Panc1 (cell line): ENCODE measurements around the gene SLC2A4. TPM values are rescaled to one million over a fixed set of nuclear protein-coding genes. Genes with fewer than 3 reads are reported as not detected.

ENCODE experiments used
- ATAC-seq: fragments of 200-7000 bp; cut with Tn5 transposase; 2 replicates; pipeline ENCODE4 v1.9.1; 2020; ENCODE audit warnings: mild to moderate bottlenecking, moderate library complexity
- BruUV-seq: library from RNA; stranded (reverse); fragments of 400-500 nt; replicated peaks from 2 replicates; lab custom pipeline; 2021; lab: Mats Ljungman, UMichigan
- CTCF ChIA-PET: fragments of 300-600 bp; sonication (Branson Sonifier 250); formaldehyde crosslinking; loops from one replicate; lab custom pipeline; 2022; ENCODE audit warnings: antibody characterized with exemption; lab: Charles Lee
- POLR2A ChIA-PET: fragments of 300-600 bp; sonication (Branson Sonifier 250); formaldehyde crosslinking; loops from one replicate; lab custom pipeline; 2022; ENCODE audit warnings: antibody characterized with exemption; lab: Charles Lee
- DNase-seq: peaks from one replicate; pipeline ENCODE4 v3.0.0-alpha.2; 2010; ENCODE audit warnings: low read depth, low spot score
- H3K27ac ChIP-seq: 2 replicates; pipeline ENCODE4 v1.5.1; 2011; ENCODE audit warnings: mild to moderate bottlenecking, low read length, inconsistent platforms
- H3K27me3 ChIP-seq: fragments of 200-500 bp; sonication (Bioruptor generic); 2 replicates; pipeline ENCODE4 v1.6.0; 2014; ENCODE audit warnings: low read length, inconsistent platforms; ENCODE audit not compliant: control insufficient read depth, insufficient read depth
- H3K36me3 ChIP-seq: fragments of 200-500 bp; sonication (Bioruptor generic); 2 replicates; pipeline ENCODE4 v1.5.1; 2014; ENCODE audit warnings: inconsistent platforms, mild to moderate bottlenecking, low read length, moderate library complexity; ENCODE audit not compliant: control insufficient read depth, insufficient read depth
- H3K4me1 ChIP-seq: 2 replicates; pipeline ENCODE4 v1.5.1; 2011; ENCODE audit warnings: inconsistent platforms, mild to moderate bottlenecking, low read length, moderate library complexity; ENCODE audit not compliant: control insufficient read depth, insufficient read depth
- H3K4me3 ChIP-seq, 2 experiments: 2 replicates each; pipeline ENCODE4 v1.5.1; 2011 to 2012; ENCODE audit warnings: low read depth in 2 of 2, low read length in 2 of 2, mild to moderate bottlenecking in 2 of 2, inconsistent platforms in 1 of 2, moderate library complexity in 1 of 2
- H3K9me3 ChIP-seq: fragments of 200-500 bp; sonication (Bioruptor generic); 2 replicates; pipeline ENCODE4 v1.5.1; 2014; ENCODE audit warnings: low read depth, mild to moderate bottlenecking, inconsistent platforms, low read length, moderate library complexity; ENCODE audit not compliant: control insufficient read depth, insufficient read depth
- POLR2AphosphoS5 ChIP-seq: IDR thresholded peaks from 2 replicates; pipeline ENCODE4 v1.6.1; 2012; ENCODE audit warnings: mild to moderate bottlenecking, low read depth, low read length, moderate library complexity
- SIN3A ChIP-seq: IDR thresholded peaks from 2 replicates; pipeline ENCODE4 v1.6.1; 2012; ENCODE audit warnings: low read depth, mild to moderate bottlenecking, low read length, moderate library complexity, borderline replicate concordance; ENCODE audit not compliant: insufficient read depth
- TCF7L2 ChIP-seq: IDR thresholded peaks from 2 replicates; pipeline ENCODE4 v1.6.1; 2011; ENCODE audit warnings: mild to moderate bottlenecking, low read depth, low read length, inconsistent platforms
- in situ Hi-C: cut with HindIII; loops from 2 replicates; pipeline ENCODE4 v1.10.0; 2016; ENCODE audit warnings: low sequenced_read_pairs, low pct_unique_long_range_greater_than_20kb
- intact Hi-C: fragments of 100-400 bp; cut with micrococcal nuclease; formaldehyde crosslinking; loops from one replicate; pipeline ENCODE4 v1.10.0; 2022; ENCODE audit not compliant: unreplicated experiment
- total RNA-seq: library from RNA; stranded (reverse); gene quantifications from one replicate; pipeline ENCODE4 v1.2.1, GENCODE V29; 2021; ENCODE audit not compliant: unreplicated experiment
- TF ChIP-seq, protein P1 (sequence below), 2 experiments: IDR thresholded peaks; 2 replicates each; pipeline ENCODE4 v1.6.1; 2011 to 2012; ENCODE audit warnings: low read depth in 2 of 2, control low read depth in 1 of 2, low read length in 1 of 2, mild to moderate bottlenecking in 1 of 2, moderate library complexity in 1 of 2; ENCODE audit not compliant: insufficient read depth in 1 of 2
- TF ChIP-seq, protein P2 (sequence below): fragments of 450-650 bp; IDR thresholded peaks from 2 replicates; pipeline ENCODE4 v1.5.1; 2017; ENCODE audit warnings: mild to moderate bottlenecking

SLC2A4 gene
- total RNA-seq, 1 experiment from 2014 or later: 0.31 TPM

DNA sequence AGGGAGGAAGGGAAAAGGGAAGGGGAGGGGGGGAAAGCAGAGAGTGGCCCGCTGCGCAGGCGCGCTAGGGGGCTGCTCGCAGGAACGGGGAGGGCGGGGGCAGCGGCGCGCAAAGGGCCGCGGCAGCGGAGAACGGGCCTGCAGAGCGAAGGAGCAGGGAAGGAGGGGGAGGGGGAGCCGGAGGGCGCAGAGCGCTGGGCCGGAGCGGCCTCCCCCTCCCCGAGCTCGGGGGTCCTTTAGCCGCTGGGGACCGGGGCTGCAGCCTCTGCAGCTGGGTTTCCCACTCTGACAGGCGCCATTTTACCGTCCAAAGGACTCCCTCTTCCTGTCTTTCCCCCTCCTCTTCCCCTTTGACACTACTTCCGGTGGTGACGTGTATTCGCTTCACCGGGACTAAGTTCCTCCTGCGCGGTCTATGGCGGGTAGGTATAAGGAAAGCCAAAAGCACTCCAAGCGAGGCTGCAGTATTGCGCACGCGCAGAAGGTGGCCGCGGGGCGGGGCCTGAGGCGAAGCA is 29.8 kb upstream of the SLC2A4 start, which contains the start of gene CTDNEP1:
CTDNEP1 (minus strand) TSS at position 74 of the 515 bp plus-strand sequence. CDS start 438 bp downstream, outside the sequence.
- ChIA-PET CTCF (no interaction called here), POLR2A (no interaction called here)
- ATAC-seq (peak; percentile 98), DNase-seq (peak; percentile 97)
- Histone ChIP-seq H3K9me3 (no peaks in the 10 kb centered on the region), H3K4me3 (peak within 1 kb of the TSS; percentile 72 to 80), H3K27ac (peak within 1 kb of the TSS; percentile 92), H3K36me3 (peaks cover 7% of the 10 kb centered on the region), H3K4me1 (peaks cover 16% of the 10 kb centered on the region), H3K27me3 (no peaks in the 10 kb centered on the region)
- in situ Hi-C loops (no loop called here), intact Hi-C loops (no loop called here)
- TF ChIP-seq TCF7L2 (no peak), SIN3A (0 out of 2 replicates have a peak, but pooled peaks have one; percentile 16)
- no TSS peak for BruUV-seq

DNA sequence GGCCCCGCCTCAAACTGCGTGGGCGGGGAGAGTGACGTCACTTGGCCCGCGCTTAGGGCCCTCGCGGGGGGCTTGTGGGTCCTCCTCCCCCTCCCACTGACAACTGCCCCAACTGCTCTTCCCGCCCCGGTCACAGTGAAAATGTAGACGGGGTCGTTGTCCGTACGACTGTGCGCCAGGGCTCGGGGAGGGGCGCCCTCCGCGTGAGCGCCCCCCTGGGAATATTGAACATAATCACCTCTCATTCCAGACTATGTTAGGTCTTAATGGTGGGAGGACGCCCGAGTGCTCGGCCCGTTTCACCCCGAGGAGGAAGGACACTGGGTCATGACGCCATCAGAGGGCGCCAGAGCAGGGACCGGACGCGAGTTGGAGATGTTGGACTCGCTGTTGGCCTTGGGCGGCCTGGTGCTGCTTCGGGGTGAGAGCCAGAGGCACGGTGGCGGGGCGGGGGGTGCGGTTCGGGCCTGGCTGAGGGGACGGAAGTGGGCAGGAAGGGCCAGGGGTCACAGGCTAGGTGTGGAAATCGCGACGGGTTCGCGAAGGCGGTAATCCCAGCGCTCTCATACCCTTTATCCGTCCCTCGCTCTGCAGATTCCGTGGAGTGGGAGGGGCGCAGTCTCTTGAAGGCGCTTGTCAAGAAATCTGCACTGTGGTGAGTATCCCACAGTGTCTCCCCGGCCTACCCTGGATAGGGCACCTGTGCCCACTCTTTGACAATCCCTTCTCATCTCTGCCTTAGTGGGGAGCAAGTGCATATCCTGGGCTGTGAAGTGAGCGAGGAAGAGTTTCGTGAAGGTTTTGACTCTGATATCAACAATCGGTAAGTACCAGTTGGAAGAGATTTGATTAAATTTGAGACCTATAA is 29.1 kb upstream of the SLC2A4 start, which contains the start of gene ELP5:
ELP5 (plus strand) TSS at position 40 of the 868 bp plus-strand sequence; CDS start at position 376, 336 bp downstream.
- peaks cover 16% of the 10 kb centered on the region for H3K4me1 ChIP-seq
- H3K27ac ChIP-seq: peak within 1 kb of the TSS; percentile 92
- intact Hi-C loops (no loop called here), in situ Hi-C loops (no loop called here)
- CTCF ChIA-PET: no interaction called here
- DNase-seq (no peak), ATAC-seq (peak; percentile 80)
- TF ChIP-seq, protein P1, sequence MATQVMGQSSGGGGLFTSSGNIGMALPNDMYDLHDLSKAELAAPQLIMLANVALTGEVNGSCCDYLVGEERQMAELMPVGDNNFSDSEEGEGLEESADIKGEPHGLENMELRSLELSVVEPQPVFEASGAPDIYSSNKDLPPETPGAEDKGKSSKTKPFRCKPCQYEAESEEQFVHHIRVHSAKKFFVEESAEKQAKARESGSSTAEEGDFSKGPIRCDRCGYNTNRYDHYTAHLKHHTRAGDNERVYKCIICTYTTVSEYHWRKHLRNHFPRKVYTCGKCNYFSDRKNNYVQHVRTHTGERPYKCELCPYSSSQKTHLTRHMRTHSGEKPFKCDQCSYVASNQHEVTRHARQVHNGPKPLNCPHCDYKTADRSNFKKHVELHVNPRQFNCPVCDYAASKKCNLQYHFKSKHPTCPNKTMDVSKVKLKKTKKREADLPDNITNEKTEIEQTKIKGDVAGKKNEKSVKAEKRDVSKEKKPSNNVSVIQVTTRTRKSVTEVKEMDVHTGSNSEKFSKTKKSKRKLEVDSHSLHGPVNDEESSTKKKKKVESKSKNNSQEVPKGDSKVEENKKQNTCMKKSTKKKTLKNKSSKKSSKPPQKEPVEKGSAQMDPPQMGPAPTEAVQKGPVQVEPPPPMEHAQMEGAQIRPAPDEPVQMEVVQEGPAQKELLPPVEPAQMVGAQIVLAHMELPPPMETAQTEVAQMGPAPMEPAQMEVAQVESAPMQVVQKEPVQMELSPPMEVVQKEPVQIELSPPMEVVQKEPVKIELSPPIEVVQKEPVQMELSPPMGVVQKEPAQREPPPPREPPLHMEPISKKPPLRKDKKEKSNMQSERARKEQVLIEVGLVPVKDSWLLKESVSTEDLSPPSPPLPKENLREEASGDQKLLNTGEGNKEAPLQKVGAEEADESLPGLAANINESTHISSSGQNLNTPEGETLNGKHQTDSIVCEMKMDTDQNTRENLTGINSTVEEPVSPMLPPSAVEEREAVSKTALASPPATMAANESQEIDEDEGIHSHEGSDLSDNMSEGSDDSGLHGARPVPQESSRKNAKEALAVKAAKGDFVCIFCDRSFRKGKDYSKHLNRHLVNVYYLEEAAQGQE (IDR thresholded peaks at IDR 0.05; ENCODE audit: insufficient read depth in 1 of 2, low read depth in 2 of 2, low read length in 1 of 2): 0 out of 4 replicates have a peak, but pooled peaks of 1 of the 2 experiments have one; percentile 26
- no peak for TF ChIP-seq POLR2AphosphoS5
- TF ChIP-seq, protein P2, sequence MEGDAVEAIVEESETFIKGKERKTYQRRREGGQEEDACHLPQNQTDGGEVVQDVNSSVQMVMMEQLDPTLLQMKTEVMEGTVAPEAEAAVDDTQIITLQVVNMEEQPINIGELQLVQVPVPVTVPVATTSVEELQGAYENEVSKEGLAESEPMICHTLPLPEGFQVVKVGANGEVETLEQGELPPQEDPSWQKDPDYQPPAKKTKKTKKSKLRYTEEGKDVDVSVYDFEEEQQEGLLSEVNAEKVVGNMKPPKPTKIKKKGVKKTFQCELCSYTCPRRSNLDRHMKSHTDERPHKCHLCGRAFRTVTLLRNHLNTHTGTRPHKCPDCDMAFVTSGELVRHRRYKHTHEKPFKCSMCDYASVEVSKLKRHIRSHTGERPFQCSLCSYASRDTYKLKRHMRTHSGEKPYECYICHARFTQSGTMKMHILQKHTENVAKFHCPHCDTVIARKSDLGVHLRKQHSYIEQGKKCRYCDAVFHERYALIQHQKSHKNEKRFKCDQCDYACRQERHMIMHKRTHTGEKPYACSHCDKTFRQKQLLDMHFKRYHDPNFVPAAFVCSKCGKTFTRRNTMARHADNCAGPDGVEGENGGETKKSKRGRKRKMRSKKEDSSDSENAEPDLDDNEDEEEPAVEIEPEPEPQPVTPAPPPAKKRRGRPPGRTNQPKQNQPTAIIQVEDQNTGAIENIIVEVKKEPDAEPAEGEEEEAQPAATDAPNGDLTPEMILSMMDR: peak; percentile 65; the same call in 1 of the 2 replicates
- TF ChIP-seq SIN3A: no peak; the same call in 1 of the 2 replicates
- no peaks in the 10 kb centered on the region for H3K27me3 ChIP-seq
- POLR2A ChIA-PET: no interaction called here
- peak within 1 kb of the TSS; percentile 72 to 80 for H3K4me3 ChIP-seq
- no peaks in the 10 kb centered on the region for H3K9me3 ChIP-seq
- peaks cover 6% of the 10 kb centered on the region for H3K36me3 ChIP-seq
- BruUV-seq: no TSS peak
